GM21528 (cell line): Measurements from ENCODE around the gene SLC38A9.
"Not testable (repeated sequence)": the region's sequence is repeated elsewhere in the genome, so short reads cannot be mapped to it uniquely, and the experiment has no call there.

Experiments used
- ATAC-seq: cut with Tn5 transposase; IDR thresholded peaks from one replicate; pipeline ENCODE4 v1.9.1; 2021; ENCODE audit warnings: mild to moderate bottlenecking, moderate library complexity; ENCODE audit not compliant: unreplicated experiment, low FRiP score

Gene SLC38A9

GRCh38 chr5:55708732-55709131 is 3.4 kb downstream of the SLC38A9 start:
- no peak for ATAC-seq

- ATAC-seq, result no peak
These were observed 5.9 kb downstream of the SLC38A9 start for GRCh38 chr5:55706230-55706629.

- no peak for ATAC-seq
These were observed 9.4 kb downstream of the SLC38A9 start for GRCh38 chr5:55702598-55703345.

- ATAC-seq, result no peak
These were observed 10.5 kb downstream of the SLC38A9 start for GRCh38 chr5:55701462-55702103.

GRCh38 chr5:55700745-55701144 is 11.4 kb downstream of the SLC38A9 start:
- ATAC-seq, result no peak

GRCh38 chr5:55699041-55699688 is 13.0 kb downstream of the SLC38A9 start:
- ATAC-seq, result no peak

GRCh38 chr5:55696704-55697103 is 15.4 kb downstream of the SLC38A9 start:
- ATAC-seq, result not testable (repeated sequence)

- ATAC-seq, result no peak
These were observed 17.8 kb downstream of the SLC38A9 start for GRCh38 chr5:55694152-55694830.

- ATAC-seq, result no peak
These were observed 19.6 kb downstream of the SLC38A9 start for GRCh38 chr5:55692509-55692908.

GRCh38 chr5:55692106-55692417 is 20.1 kb downstream of the SLC38A9 start:
- no peak for ATAC-seq

- no peak for ATAC-seq
These were observed 20.6 kb downstream of the SLC38A9 start for GRCh38 chr5:55691265-55692105.

- ATAC-seq, result no peak
These were observed 30.1 kb downstream of the SLC38A9 start for GRCh38 chr5:55682071-55682470.

- ATAC-seq, result no peak
These were observed 30.8 kb downstream of the SLC38A9 start for GRCh38 chr5:55681301-55681700.

GRCh38 chr5:55680353-55680752 is 31.8 kb downstream of the SLC38A9 start:
- no peak for ATAC-seq

GRCh38 chr5:55679556-55679955 is 32.6 kb downstream of the SLC38A9 start:
- ATAC-seq, result no peak

- no peak for ATAC-seq
These were observed 37.0 kb downstream of the SLC38A9 start for GRCh38 chr5:55675119-55675518.

GRCh38 chr5:55674340-55674739 is 37.8 kb downstream of the SLC38A9 start:
- no peak for ATAC-seq

- no peak for ATAC-seq
These were observed 39.6 kb downstream of the SLC38A9 start for GRCh38 chr5:55672477-55672911.

GRCh38 chr5:55671975-55672374 is 40.1 kb downstream of the SLC38A9 start:
- ATAC-seq, result no peak

GRCh38 chr5:55668356-55668755 is 43.8 kb downstream of the SLC38A9 start:
- ATAC-seq, result no peak
